ENCODE measurements around the gene MICU1.

The MICU1 gene

DNA sequence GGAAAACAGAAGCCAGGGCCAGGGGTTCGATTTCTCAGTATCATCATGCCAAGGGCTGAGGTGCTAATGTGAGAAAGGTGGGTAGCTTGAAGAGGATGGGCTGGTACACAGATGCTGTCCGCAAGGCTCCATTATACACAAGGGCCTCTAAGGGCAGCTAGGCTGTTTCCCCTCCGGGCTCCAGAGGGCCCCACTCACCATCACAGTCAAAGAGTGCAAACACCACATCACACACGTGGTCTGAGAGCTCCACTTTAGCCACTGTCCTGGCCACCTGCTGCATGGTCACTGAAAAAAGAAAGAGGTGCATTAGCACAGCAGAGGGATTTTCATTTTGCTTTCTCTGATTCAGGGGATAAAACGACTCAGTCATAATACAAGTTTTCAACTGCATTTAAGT lies 250.3 kb downstream of the MICU1 start:
- DNase-seq (ENCODE audit: low read depth), result no peak
- no peak overlapping the region for H3K4me3 ChIP-seq (ENCODE audit: low read depth, low read length)
- TF ChIP-seq, protein P1, sequence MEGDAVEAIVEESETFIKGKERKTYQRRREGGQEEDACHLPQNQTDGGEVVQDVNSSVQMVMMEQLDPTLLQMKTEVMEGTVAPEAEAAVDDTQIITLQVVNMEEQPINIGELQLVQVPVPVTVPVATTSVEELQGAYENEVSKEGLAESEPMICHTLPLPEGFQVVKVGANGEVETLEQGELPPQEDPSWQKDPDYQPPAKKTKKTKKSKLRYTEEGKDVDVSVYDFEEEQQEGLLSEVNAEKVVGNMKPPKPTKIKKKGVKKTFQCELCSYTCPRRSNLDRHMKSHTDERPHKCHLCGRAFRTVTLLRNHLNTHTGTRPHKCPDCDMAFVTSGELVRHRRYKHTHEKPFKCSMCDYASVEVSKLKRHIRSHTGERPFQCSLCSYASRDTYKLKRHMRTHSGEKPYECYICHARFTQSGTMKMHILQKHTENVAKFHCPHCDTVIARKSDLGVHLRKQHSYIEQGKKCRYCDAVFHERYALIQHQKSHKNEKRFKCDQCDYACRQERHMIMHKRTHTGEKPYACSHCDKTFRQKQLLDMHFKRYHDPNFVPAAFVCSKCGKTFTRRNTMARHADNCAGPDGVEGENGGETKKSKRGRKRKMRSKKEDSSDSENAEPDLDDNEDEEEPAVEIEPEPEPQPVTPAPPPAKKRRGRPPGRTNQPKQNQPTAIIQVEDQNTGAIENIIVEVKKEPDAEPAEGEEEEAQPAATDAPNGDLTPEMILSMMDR (IDR thresholded peaks at IDR 0.05; ENCODE audit: low read depth, low read length, missing control alignments), result no peak
- in situ Hi-C loops (cut with HindIII; ENCODE audit: low sequenced_read_pairs), result no loop called here

DNA sequence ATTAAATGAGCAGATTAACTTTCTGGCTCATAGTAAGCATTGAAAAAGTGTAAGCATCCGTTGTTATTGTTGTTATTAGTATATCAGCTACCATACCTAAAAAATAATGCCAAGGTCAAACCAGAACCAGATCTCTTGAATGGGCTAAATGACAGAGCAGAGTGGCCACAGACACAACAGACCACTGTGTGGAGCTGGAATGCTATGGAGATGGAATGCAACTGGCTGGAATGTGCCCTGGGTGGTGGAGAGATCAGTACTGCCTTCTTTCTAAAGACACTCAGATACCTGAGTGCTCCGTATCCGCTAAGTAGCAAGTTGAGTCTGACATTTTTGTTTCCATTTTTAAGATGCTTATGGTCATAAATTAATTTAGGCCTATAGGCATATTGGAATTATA lies 250.7 kb downstream of the MICU1 start:
- in situ Hi-C loops (cut with HindIII; ENCODE audit: low sequenced_read_pairs), result no loop called here
- TF ChIP-seq, protein P1 (IDR thresholded peaks at IDR 0.05; ENCODE audit: low read depth, low read length, missing control alignments), result peak; percentile 6
- H3K4me3 ChIP-seq (ENCODE audit: low read depth, low read length), result no peak overlapping the region
- DNase-seq (ENCODE audit: low read depth), result no peak

DNA sequence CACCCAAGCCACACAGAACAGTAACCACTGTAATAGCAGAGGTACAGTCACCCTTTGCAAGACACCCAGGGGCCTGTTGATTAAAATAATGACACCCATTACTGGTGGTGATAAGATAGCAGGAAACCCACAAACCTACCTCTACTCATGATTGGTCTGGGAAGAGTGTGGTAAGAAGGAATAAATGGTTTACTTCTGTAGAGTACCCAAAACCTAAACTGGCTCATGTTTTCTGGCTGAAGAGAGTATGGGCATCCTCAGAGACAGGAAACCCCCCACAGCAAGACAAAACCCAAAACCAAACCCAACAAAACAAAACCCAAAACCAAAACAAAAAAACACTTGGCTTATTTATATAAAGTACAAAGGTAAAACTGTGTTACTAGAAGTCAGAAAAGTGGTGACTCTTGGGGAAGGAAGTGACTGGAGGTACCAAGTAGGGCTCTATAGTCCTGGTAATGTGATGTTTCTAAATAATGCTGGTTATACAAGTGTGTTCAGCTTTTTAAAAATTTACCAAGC lies 255.6 kb downstream of the MICU1 start:
- in situ Hi-C loops (cut with HindIII; ENCODE audit: low sequenced_read_pairs), result no loop called here
- no peak for DNase-seq (ENCODE audit: low read depth)
- TF ChIP-seq, protein P1 (IDR thresholded peaks at IDR 0.05; ENCODE audit: low read depth, low read length, missing control alignments), result no peak
- H3K4me3 ChIP-seq (ENCODE audit: low read depth, low read length), result no peak overlapping the region

DNA sequence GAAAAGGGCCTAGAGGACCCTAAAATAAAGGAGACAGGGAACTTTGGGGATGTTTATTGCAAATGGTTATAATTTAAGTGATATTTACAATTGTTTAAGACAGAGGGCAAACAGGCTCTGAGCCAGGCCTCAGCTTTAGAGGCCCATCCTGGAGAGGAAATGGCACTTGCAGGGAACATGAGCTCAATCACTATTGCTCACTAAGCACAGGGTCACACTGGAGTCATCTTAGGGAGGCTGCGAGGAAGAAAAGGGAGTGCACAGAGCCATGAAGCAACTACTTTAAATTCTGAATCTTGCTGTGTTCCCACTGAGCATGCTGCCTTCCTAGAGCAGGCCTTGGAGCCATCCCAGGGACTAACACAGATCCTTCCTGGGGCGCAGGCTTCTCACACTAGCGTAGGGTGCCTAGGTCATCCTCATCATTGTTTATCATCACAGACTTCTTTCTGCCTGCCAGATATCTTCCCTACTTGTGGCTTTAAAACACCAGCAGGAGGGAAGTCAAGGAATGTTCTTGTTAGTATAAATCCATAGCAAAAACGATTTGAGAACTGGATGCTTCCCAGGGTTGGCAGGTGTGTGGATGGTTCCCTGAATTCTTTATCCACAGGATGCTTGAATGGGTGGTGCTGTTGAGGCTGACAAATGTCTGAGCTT lies 258.4 kb downstream of the MICU1 start:
- no peak overlapping the region for H3K4me3 ChIP-seq (ENCODE audit: low read depth, low read length)
- in situ Hi-C loops (cut with HindIII; ENCODE audit: low sequenced_read_pairs), result no loop called here
- DNase-seq (ENCODE audit: low read depth), result peak; percentile 80
- TF ChIP-seq, protein P1 (IDR thresholded peaks at IDR 0.05; ENCODE audit: low read depth, low read length, missing control alignments), result no peak

DNA sequence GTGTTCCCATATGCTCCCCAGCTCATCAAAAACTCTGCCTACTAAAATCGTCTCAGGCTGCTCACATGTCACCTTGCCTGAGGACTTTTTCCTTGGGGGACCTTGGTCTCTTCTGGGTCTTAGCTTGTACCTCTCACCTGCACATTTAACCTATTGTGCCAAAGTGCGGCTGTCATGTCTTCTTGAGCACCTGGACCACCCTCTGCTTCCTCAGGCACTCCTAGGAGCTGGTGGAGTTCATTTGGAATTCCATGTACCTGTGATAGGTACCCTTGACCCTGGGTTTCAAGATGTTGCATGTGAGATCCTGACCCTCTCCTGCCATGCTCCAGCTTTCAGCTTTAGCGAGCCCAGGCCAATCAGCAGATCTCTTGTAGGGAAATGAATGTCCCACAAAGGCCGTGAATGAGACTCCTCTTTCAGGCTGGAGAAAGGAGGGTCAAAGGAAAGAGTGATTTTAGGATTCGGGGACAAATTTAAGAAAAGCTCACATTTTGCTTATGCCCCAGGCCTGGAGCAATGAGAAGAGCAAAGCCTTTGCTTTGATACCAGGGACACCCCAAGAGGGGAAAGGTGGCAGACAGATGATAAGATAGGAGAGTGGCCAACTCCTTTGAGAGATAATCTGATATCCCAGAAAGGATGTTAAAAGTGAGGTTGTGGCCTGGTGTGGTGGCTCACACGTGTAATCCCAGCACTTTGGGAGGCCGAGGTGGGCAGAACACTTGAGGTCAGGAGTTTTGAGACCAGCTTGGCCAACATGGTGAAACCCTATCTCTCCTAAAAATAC lies 260.6 kb downstream of the MICU1 start:
- no peak overlapping the region for H3K4me3 ChIP-seq (ENCODE audit: low read depth, low read length)
- in situ Hi-C loops (cut with HindIII; ENCODE audit: low sequenced_read_pairs), result no loop called here
- no peak for DNase-seq (ENCODE audit: low read depth)
- TF ChIP-seq, protein P1 (IDR thresholded peaks at IDR 0.05; ENCODE audit: low read depth, low read length, missing control alignments), result no peak

DNA sequence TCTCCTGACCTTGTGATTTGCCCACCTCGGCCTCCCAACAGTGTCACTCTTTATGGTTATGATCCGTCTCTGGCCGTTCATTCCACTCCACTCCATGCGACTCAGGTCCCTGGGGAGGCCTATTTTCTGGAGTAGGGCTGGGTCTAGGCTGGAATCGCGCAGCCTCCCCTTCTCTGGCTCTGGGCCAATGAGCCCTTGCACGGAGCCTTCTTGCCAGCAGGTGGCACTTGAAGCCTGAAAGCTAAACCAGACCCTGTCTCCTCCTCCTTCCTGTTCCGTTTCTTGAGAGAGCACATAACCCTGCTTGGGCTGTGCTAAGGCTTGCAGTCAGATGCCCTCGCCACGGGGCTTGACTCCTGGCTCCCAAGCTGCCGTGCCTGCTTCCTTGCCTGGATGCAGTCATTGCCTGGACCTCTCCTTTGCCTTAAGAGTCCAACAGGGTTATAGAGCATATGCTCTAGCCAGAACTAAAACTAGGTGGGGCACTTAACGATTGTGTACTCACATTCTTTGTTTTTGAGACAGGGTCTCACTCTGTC lies 261.6 kb downstream of the MICU1 start:
- peak; percentile 88 for DNase-seq (ENCODE audit: low read depth)
- in situ Hi-C loops (cut with HindIII; ENCODE audit: low sequenced_read_pairs), result no loop called here
- TF ChIP-seq, protein P1 (IDR thresholded peaks at IDR 0.05; ENCODE audit: low read depth, low read length, missing control alignments), result peak; percentile 96
- H3K4me3 ChIP-seq (ENCODE audit: low read depth, low read length), result no peak overlapping the region

All from astrocyte of the cerebellum (primary cell).